Bronchial epithelial cell (primary cell): ENCODE data around the gene TRIAP1. TPM values are rescaled to one million over a fixed set of nuclear protein-coding genes. Genes with fewer than 3 reads are reported as not detected.
A peak's percentile ranks its signal among the peaks of the same experiment; 100 is the strongest.

Experiments used
- DNase-seq: peaks from one replicate; pipeline ENCODE4 v3.0.0-alpha.2; 2010; ENCODE audit warnings: low read depth
- FAIRE-seq: peaks from 2 replicates; lab custom pipeline; 2011; peaks lifted over from hg19 to GRCh38; lab: Jason Lieb, UNC
- H3K27me3 ChIP-seq: 2 replicates; pipeline ENCODE4 v1.5.1; 2011; ENCODE audit warnings: low read length; ENCODE audit not compliant: control insufficient read depth, insufficient read depth
- H3K36me3 ChIP-seq: 2 replicates; pipeline ENCODE4 v1.5.1; 2011; ENCODE audit warnings: low read length; ENCODE audit not compliant: control insufficient read depth, insufficient read depth
- H3K4me3 ChIP-seq: 2 replicates; pipeline ENCODE4 v1.5.1; 2011; ENCODE audit warnings: mild to moderate bottlenecking, low read depth, low read length, control low read depth
- CTCF ChIP-seq: IDR thresholded peaks from 2 replicates; pipeline ENCODE4 v1.5.1; 2011; ENCODE audit warnings: mild to moderate bottlenecking, moderate library complexity, low read length, control low read depth, inconsistent platforms; ENCODE audit not compliant: insufficient read depth, severe bottlenecking
- total RNA-seq: library from RNA; depleted of rRNA; stranded (reverse); fragments of >200 nt; gene quantifications from 2 replicates; pipeline ENCODE4 v1.2.1, GENCODE V29; 2014

The TRIAP1 gene
- total RNA-seq, 1 donor from 2014 or later = 40.5 TPM

GRCh38 chr12:120394483-120395367 is 51.5 kb downstream of the TRIAP1 start:
- no peak for TF ChIP-seq CTCF
- Histone ChIP-seq H3K36me3 (no peaks in the 10 kb centered on the region), H3K27me3 (no peaks in the 10 kb centered on the region), H3K4me3 (no peak overlapping the region)
- DNase-seq = peak; percentile 74
- FAIRE-seq = peak; percentile 23

Other genes with a start within 250 kb of the TRIAP1 start
- 5,132 and 7,160 TPM in 2 replicates for gene RPLP0, start 245.3 kb downstream of the TRIAP1 start, total RNA-seq
- 28.0 and 29.5 TPM in 2 replicates for gene PXN, start 180.7 kb downstream of the TRIAP1 start, total RNA-seq
- under 0.01 and 383 TPM in 2 replicates for gene RNU4-2, start 154.5 kb downstream of the TRIAP1 start, total RNA-seq
- under 0.01 and 564 TPM in 2 replicates for gene RNU4-1, start 153.1 kb downstream of the TRIAP1 start, total RNA-seq
- 0.79 and 1.3 TPM in 2 replicates for gene SIRT4, start 144.1 kb downstream of the TRIAP1 start, total RNA-seq
- not detected in 2 replicates for gene PLA2G1B, start 118.6 kb downstream of the TRIAP1 start, total RNA-seq
- gene MSI1, start 77.2 kb downstream of the TRIAP1 start, total RNA-seq = not detected in 2 replicates
- 659 and 789 TPM in 2 replicates for gene COX6A1, start 8.3 kb downstream of the TRIAP1 start, total RNA-seq
- 15.1 and 21.6 TPM in 2 replicates for gene GATC, start 60 bp upstream of the TRIAP1 start, total RNA-seq
- 325 and 349 TPM in 2 replicates for gene SRSF9, start 23.4 kb upstream of the TRIAP1 start, total RNA-seq
- gene DYNLL1, start 49.7 kb upstream of the TRIAP1 start, total RNA-seq = 268 and 325 TPM in 2 replicates
- gene COQ5, start 82.8 kb upstream of the TRIAP1 start, total RNA-seq = 32.9 and 38.9 TPM in 2 replicates
- gene RNF10, start 88.0 kb upstream of the TRIAP1 start, total RNA-seq = 138 and 157 TPM in 2 replicates
- 26.3 and 33.2 TPM in 2 replicates for gene POP5, start 135.0 kb upstream of the TRIAP1 start, total RNA-seq
- gene CABP1, start 194.2 kb upstream of the TRIAP1 start, total RNA-seq = not detected in 2 replicates
- gene MLEC, start 240.8 kb upstream of the TRIAP1 start, total RNA-seq = 60.3 and 61.9 TPM in 2 replicates